Measurements from ENCODE around the gene JUP.

The JUP gene

DNA sequence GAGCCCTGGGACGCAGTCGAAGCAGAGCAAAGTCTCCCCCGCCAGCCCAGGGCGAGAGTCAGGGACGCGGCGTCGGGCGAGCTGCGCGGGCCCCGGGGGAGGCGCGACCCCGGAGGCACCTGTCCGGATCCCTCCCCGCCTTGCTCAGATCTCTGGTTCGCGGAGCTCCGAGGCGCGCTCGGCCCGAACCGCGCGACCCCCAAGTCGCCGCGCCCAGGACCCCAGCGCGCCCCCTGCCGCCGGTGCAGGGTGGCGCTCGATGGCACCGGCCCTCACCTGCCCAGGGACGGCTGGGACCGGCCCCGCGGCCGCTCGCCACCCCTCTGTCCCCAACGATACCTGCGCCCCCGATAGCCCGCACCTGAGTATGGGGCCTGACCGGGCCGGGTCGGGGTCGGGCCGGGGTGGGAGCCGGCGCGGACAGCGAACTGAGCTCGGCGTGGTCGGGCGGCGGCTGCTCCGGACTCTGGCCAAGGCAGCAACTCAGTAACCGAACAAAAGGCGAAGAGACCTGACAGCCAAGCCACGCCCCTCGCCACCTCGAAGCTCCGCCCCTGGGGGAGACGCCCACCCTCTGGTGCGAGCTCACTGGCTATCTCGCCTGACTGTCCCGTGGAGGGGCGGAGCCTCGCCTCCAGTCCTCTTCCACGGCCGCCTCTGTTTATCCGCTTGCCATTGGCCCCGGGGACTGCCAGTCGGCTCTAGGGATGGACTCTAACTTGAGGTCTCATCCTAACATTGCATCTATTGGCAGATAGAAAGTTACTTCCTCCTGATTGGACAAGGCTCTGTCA is at the start of gene JUP:
TSS of gene JUP (minus strand) at position 485 of the 794 bp plus-strand sequence. CDS start 14,857 bp downstream, outside the sequence.
- peak; percentile 86 for TF ChIP-seq ZFP3 (CRISPR knock-in tag; IDR thresholded peaks at IDR 0.05)
- no peak for TF ChIP-seq OSR1 (CRISPR knock-in tag; IDR thresholded peaks at IDR 0.05)
- TF ChIP-seq, protein P1, sequence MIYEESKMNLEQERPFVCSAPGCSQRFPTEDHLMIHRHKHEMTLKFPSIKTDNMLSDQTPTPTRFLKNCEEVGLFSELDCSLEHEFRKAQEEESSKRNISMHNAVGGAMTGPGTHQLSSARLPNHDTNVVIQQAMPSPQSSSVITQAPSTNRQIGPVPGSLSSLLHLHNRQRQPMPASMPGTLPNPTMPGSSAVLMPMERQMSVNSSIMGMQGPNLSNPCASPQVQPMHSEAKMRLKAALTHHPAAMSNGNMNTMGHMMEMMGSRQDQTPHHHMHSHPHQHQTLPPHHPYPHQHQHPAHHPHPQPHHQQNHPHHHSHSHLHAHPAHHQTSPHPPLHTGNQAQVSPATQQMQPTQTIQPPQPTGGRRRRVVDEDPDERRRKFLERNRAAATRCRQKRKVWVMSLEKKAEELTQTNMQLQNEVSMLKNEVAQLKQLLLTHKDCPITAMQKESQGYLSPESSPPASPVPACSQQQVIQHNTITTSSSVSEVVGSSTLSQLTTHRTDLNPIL (CRISPR knock-in tag; IDR thresholded peaks at IDR 0.05; ENCODE audit: low read depth): no peak
- TF ChIP-seq TSHZ2 (CRISPR knock-in tag; IDR thresholded peaks at IDR 0.05): peak; percentile 89
- TF ChIP-seq SNAI2 (CRISPR knock-in tag; IDR thresholded peaks at IDR 0.05): peak; percentile 81; the same call in 1 of the 2 replicates
- no peak for TF ChIP-seq TCF4 (CRISPR knock-in tag; IDR thresholded peaks at IDR 0.05; ENCODE audit: borderline replicate concordance)
- TF ChIP-seq ZFP30 (CRISPR knock-in tag; IDR thresholded peaks at IDR 0.05): no peak
- TF ChIP-seq, protein P2, sequence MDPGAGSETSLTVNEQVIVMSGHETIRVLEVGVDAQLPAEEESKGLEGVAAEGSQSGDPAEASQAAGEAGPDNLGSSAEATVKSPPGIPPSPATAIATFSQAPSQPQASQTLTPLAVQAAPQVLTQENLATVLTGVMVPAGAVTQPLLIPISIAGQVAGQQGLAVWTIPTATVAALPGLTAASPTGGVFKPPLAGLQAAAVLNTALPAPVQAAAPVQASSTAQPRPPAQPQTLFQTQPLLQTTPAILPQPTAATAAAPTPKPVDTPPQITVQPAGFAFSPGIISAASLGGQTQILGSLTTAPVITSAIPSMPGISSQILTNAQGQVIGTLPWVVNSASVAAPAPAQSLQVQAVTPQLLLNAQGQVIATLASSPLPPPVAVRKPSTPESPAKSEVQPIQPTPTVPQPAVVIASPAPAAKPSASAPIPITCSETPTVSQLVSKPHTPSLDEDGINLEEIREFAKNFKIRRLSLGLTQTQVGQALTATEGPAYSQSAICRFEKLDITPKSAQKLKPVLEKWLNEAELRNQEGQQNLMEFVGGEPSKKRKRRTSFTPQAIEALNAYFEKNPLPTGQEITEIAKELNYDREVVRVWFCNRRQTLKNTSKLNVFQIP (CRISPR knock-in tag; IDR thresholded peaks at IDR 0.05; ENCODE audit: borderline replicate concordance, low read depth): no peak
- no peak for TF ChIP-seq TOX (CRISPR knock-in tag; IDR thresholded peaks at IDR 0.05; ENCODE audit: borderline replicate concordance)
- TF ChIP-seq, protein P3, sequence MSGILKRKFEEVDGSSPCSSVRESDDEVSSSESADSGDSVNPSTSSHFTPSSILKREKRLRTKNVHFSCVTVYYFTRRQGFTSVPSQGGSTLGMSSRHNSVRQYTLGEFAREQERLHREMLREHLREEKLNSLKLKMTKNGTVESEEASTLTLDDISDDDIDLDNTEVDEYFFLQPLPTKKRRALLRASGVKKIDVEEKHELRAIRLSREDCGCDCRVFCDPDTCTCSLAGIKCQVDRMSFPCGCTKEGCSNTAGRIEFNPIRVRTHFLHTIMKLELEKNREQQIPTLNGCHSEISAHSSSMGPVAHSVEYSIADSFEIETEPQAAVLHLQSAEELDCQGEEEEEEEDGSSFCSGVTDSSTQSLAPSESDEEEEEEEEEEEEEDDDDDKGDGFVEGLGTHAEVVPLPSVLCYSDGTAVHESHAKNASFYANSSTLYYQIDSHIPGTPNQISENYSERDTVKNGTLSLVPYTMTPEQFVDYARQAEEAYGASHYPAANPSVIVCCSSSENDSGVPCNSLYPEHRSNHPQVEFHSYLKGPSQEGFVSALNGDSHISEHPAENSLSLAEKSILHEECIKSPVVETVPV (CRISPR knock-in tag; IDR thresholded peaks at IDR 0.05): no peak
- no peak for TF ChIP-seq ISL1 (CRISPR knock-in tag; IDR thresholded peaks at IDR 0.05)
- no peak for TF ChIP-seq ZNF565 (CRISPR knock-in tag; conservative IDR thresholded peaks at IDR 0.05; ENCODE audit: low read depth)
- TF ChIP-seq ZC3H10 (CRISPR knock-in tag; IDR thresholded peaks at IDR 0.05): no peak
- no peak for TF ChIP-seq RARB (CRISPR knock-in tag; IDR thresholded peaks at IDR 0.05)
- TF ChIP-seq GLIS3 (CRISPR knock-in tag; IDR thresholded peaks at IDR 0.05): peak; percentile 24; the same call in 1 of the 2 replicates
- no peak; the same call in 1 of the 2 replicates for TF ChIP-seq ZNF8 (CRISPR knock-in tag; IDR thresholded peaks at IDR 0.05)
- TF ChIP-seq ESRRG (CRISPR knock-in tag; IDR thresholded peaks at IDR 0.05): no peak
- no peak for TF ChIP-seq PATZ1 (CRISPR knock-in tag; IDR thresholded peaks at IDR 0.05; ENCODE audit: borderline replicate concordance)
- no peak for TF ChIP-seq BACH2 (CRISPR knock-in tag; IDR thresholded peaks at IDR 0.05; ENCODE audit: borderline replicate concordance)
- peak; percentile 97 for TF ChIP-seq CSDC2 (CRISPR knock-in tag; IDR thresholded peaks at IDR 0.05)
- no peak for TF ChIP-seq ARNTL (CRISPR knock-in tag; IDR thresholded peaks at IDR 0.05; ENCODE audit: borderline replicate concordance, low read depth)
- no peak for TF ChIP-seq PPARA (CRISPR knock-in tag; IDR thresholded peaks at IDR 0.05; ENCODE audit: borderline replicate concordance)
- TF ChIP-seq ZNF70 (CRISPR knock-in tag; IDR thresholded peaks at IDR 0.05): no peak
- ATAC-seq: peak; percentile 100
